Stimulated activated CD4-positive, alpha-beta T cell treated with anti-CD3 and anti-CD28 coated beads, TNF-alpha, amount 100 ng/mL, for 48 hours (primary cell): Measurements from ENCODE around the gene KANK4.
"Not testable (repeated sequence)": the region's sequence is repeated elsewhere in the genome, so short reads cannot be mapped to it uniquely, and the experiment has no call there.

Source experiments
- DNase-seq, 3 donors: peaks; one replicate each; pipeline ENCODE4 v3.0.0-alpha.2; 2020; ENCODE audit warnings: low read depth in 3 of 3

Gene KANK4

GRCh38 chr1:62237950-62238374, 81.3 kb downstream of the KANK4 start:
- no peak for DNase-seq

GRCh38 chr1:62237361-62237760, 81.9 kb downstream of the KANK4 start:
- DNase-seq: no peak

GRCh38 chr1:62235576-62235975, 83.7 kb downstream of the KANK4 start:
- no peak for DNase-seq

- no peak for DNase-seq
These were observed 84.5 kb downstream of the KANK4 start for GRCh38 chr1:62234688-62235087.

GRCh38 chr1:62233926-62234450, 85.2 kb downstream of the KANK4 start:
- DNase-seq: no peak

- no peak for DNase-seq
These were observed 86.4 kb downstream of the KANK4 start for GRCh38 chr1:62232871-62233278.

GRCh38 chr1:62230718-62231117, 88.5 kb downstream of the KANK4 start:
- DNase-seq: no peak

GRCh38 chr1:62229932-62230331, 89.3 kb downstream of the KANK4 start:
- no peak for DNase-seq

- DNase-seq: no peak
These were observed 89.8 kb downstream of the KANK4 start for GRCh38 chr1:62229468-62229867.

GRCh38 chr1:62228883-62229187, 90.4 kb downstream of the KANK4 start:
- DNase-seq: no peak

GRCh38 chr1:62228136-62228882, 90.9 kb downstream of the KANK4 start:
- no peak for DNase-seq

GRCh38 chr1:62227496-62227895, 91.7 kb downstream of the KANK4 start:
- no peak for DNase-seq

GRCh38 chr1:62224182-62224581, 95.1 kb downstream of the KANK4 start:
- DNase-seq: no peak

GRCh38 chr1:62222321-62222720, 96.9 kb downstream of the KANK4 start:
- no peak for DNase-seq

- no peak for DNase-seq
These were observed 98.1 kb downstream of the KANK4 start for GRCh38 chr1:62221171-62221570.

- not testable (repeated sequence) for DNase-seq
These were observed 98.8 kb downstream of the KANK4 start for GRCh38 chr1:62220456-62220855.

GRCh38 chr1:62218604-62219003, 100.6 kb downstream of the KANK4 start:
- DNase-seq: no peak

GRCh38 chr1:62213075-62213914, 105.9 kb downstream of the KANK4 start:
- DNase-seq: no peak

GRCh38 chr1:62212411-62212810, 106.8 kb downstream of the KANK4 start:
- DNase-seq: no peak

GRCh38 chr1:62210960-62211359, 108.3 kb downstream of the KANK4 start:
- DNase-seq: no peak

GRCh38 chr1:62209931-62210595, 109.2 kb downstream of the KANK4 start:
- DNase-seq: no peak

GRCh38 chr1:62208970-62209369, 110.3 kb downstream of the KANK4 start:
- no peak for DNase-seq
